ENCODE results near the gene POPDC3.

GRCh38 chr6:105213272-105213671, 33.5 kb upstream of the POPDC3 start:
- no peak for TF ChIP-seq CTCF (IDR thresholded peaks at IDR 0.05; ENCODE audit: insufficient read depth, low read depth, low read length)
- no peak for TF ChIP-seq EZH2 (IDR thresholded peaks at IDR 0.05; ENCODE audit: insufficient read depth, low read length)
